GM19099 (cell line): ENCODE measurements around the gene CNRIP1.

ENCODE experiments used
- POLR2A ChIP-seq: IDR thresholded peaks from 3 replicates; pipeline ENCODE4 v1.6.1; 2011; ENCODE audit warnings: low read depth; ENCODE audit not compliant: insufficient read length; ENCODE audit errors: extremely low read depth

Gene CNRIP1

DNA sequence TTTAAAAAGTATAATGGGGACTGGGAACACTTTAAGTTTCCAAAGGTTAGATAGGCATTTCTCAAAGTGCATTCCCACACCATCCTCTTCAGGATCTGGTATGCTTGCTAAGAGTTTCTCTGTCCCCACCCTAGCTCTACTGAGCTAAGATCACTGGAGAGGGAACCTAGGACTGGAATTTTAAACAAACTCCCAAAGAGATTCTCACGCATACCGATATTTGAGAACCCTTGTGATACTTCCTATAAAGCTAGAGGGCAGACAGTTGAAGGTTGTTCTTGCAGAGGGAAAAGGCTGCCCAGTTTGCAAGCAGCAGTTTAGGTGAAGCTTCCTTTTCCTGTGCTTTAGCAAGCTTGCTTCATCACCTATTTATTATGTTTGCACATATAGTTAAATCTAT is 3.6 kb downstream of the CNRIP1 start:
- TF ChIP-seq POLR2A = no peak

DNA sequence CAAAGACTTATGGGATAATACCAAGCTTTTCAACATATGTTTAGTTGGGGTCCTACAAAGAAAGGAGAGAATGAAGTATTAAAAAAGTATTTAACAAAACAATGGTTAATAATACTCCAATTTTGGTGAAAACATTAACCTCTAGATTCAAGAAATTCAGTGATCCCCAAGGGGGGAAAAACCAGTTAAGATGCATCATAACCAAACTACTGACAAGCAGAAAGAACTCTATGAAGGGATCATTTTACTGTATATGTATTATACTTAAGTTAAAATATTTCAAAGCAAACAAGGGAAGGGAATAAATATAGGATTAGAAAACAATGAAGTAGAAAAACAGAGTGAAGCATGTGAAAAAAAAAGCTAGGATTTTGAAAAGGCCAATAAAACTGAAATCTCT is 8.7 kb downstream of the CNRIP1 start:
- no peak for TF ChIP-seq POLR2A

DNA sequence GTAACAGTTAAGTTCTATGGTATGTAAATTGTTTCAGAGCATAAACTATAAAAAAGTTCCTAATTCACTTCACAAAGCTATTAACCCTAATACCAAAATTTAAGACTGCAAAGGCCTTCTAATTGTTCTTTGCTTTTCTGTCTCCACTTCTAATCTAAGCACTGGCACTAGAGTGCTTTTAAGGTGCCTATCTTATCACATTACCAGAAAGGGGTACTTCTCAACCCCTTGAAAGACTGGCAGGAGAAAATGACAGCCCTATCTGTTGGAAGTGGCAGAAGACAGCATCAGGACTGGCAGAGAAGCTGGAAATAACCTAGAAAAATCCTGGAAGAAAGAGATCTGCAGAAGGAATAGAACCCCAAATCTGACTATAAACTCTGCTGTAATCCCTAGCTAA is 10.3 kb downstream of the CNRIP1 start:
- no peak for TF ChIP-seq POLR2A

DNA sequence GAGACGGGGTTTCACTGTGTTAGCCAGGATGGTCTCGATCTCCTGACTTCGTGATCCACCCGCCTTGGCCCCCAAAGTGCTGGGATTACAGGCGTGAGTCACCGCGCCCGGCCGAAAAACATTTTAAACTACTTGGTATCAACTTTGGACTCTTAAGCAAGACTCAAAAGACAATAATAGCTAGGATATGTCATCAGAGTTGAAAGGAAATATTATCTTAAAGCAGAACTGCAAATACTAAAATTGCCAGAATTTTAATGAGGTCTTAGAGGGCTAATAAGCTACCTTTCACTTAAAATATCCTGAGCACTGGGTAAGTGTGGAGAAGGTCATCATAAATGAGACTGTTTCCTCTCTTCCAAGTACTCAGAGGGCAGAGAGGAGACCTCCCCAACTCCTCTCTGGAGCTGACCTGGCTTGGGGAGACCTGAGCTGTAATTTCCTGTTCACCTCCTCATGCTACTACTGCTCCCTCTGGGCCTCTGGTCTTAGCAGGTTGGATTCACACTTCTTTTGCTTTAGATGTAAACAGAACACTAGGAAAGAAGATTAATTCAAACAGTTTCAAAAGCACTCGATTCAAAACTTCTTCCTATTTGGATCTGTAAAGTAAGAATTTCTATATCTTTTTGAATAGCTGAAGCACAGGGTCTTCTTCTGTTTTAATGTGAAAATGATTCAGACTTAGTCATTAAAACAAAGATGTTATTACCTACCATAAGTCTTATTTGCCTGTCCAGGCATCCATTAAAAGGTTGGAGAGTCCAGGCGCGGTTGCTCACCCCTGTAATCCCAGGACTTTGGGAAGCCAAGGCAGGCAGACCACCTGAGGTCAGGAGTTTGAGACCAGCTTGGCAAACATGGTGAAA is 16.5 kb downstream of the CNRIP1 start:
- TF ChIP-seq POLR2A = no peak

DNA sequence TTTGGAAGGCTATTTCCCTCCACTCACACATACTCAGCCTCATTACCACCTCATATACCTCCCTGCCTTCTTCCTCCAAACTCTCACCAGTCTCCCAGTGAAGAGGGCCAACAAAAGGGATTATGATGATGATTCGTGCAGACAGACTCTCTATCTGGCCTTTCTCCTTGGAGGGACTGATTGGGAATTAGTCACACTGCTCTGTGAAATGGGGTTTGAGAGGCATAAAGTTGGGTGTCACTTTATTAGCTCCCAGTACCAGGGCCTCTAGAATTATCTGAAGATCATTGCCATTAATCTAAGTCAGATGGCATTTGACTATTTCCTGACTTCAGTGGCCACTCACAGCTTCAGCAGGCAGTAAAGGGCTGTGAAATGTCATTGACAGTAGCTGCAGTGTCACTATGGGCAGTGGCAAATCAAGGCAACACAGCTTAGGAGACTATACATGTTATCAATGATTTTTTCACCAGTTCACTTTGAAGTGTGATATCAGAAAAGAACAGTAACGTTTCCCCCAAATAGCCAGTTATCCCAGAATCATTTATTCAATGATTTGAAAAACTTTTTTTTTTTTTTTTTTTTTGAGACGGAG is 17.4 kb downstream of the CNRIP1 start:
- no peak for TF ChIP-seq POLR2A

DNA sequence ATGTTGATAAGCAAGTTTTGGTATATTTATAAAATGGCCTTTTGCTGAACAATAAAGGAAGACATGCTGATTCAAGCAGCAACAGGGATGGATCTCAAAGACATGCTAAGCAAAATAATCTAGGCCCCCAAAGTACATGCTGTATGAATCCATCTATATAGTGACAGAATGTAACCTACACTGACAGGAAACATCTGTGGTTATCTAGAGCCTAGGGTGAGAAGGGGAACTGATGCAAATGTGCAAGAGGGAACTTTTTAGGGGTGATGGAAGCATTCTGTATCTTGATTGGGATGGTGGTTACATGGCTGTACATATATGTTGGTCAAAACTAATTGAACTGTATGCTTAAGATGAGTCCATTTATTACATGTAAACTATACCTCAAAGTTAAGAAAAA is 24.2 kb downstream of the CNRIP1 start:
- TF ChIP-seq POLR2A = no peak

DNA sequence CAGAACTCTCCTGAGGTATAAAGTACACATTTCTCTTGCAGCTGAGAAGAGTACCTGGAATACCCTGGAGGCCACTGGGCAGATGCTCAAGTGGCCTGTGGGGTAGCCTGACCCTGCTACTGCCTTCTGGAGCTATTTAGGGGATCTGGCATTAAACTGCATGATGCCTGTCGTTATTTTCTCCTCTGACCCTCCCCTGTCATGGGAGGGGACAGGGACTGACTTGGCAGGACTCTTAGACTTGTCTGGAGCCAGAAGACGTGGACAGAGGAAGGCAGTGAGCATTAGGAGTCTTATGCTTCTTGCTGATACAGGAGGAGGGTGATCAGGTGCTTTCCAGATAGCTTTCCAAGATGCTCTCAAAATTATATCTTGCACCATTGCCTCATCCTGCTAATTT is 24.8 kb downstream of the CNRIP1 start:
- no peak for TF ChIP-seq POLR2A

DNA sequence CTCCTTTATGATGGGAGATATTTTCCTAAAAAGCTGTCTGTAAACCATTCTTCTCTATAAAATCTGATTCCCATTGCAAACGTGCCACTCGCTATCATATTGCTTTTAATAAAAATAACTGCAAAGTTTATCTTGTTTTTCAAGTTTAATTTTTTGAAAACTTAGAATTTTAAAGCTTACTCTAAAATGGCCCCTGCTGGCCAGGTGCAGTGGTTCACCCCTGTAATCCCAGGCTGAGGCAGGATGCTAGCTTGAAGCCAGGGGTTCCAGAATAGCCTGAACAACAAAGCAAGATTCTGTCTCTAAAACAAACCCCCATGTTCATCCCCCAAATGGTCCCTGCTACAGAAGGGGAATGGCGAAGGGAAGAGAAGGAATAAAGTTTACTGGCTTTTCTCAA is 25.6 kb downstream of the CNRIP1 start:
- TF ChIP-seq POLR2A = no peak

DNA sequence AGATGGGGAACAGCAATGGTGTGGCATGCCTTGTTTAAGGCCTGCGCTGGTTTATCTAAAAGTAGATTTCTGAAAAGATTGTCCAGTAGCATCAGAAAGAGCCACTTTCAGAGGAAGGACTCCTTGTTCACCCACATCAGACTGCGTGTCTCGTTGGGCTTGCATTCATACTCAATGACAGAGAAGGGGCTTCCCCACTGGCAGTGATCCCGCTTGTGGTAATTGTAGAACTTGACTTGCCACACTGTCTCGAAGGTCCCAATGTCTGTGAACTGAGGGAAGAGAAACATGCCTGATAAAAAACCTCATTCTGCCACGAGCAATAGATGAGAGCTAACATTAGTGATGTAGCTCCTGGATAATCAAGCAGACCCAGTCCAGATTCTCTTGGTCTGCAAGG is 26.0 kb downstream of the CNRIP1 start:
- no peak for TF ChIP-seq POLR2A

DNA sequence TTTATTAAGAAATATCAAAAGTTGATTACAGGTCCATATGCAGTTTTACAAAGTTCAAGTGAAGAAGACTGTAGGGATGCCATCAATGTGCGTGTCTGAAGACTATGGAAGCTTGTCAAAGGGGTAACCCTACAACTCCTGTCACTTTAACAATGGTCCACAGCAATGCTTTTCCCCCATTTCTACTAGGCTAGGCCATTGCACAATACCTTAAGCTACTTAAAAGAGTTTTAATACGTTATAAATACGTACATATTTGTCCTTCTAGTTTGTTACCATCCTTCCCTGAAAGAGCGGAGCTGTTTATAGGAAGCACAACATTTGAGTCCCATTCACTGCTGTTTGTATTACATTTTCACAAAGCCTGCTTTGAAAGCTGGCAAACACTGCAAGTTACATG is 26.7 kb downstream of the CNRIP1 start:
- no peak for TF ChIP-seq POLR2A

DNA sequence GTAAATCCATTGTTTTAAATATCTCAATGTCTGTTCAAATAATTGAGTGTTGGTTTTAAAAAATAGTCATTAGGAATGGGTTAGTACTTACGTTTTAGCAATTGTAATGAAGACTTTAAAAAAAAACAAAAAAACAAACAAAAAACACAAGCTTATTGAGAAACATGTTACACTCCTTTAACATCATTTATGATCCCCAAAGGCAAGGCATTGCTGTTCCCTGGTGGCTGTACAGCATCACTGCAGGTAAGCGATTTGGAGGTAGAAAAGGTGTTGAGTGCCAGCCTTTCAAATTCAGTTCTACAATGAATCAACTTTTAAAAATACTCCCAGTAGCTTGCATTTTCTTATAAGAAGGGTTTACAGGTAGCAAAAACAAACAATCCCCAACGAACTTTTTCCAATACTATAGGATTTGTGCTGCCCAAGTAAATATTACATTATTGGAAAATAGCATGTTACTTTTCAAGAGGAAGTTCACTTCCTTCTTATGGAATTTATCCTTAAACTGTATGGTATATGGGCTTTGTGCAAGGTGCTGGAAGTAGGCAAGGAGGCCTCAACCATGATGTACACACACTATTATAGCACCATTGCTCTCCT is 27.5 kb downstream of the CNRIP1 start:
- TF ChIP-seq POLR2A = no peak

DNA sequence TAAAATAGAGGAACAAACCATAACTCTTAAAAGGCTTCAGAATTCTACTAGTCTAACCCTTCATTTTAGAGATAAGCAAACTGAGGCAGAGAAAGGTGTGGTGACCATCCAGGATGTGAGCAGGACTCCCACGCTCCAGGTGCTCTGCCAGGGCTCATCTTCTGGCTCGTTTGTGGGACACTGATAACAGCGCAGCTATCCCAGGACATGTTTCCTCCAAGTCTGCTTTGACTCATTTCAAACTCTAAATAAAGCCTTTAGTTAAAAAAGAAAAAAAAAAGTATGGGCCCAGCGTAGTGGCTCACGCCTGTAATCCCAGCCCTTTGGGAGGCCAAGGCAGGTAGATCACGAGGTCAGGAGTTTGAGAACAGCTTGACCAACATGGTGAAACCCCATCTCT is 28.4 kb downstream of the CNRIP1 start:
- TF ChIP-seq POLR2A = no peak

DNA sequence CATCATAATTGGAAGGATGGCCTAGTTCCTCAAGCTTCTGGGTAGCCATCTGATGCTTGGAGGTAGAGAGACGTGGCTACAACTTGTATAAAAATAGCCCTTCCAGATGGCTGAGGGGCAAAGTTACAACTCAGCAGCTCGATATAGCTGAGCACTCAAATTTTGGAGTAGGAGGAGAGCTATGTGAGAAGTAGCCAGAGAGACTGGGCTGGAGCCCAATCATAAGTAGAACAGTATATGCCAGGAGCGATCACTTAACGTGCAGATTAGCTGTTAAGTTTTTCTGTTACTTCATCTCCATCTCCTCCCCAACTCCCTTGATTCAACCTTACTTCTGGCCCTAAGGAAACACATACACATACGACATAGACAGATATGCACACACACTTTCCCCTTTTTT is 28.8 kb downstream of the CNRIP1 start:
- TF ChIP-seq POLR2A = no peak

DNA sequence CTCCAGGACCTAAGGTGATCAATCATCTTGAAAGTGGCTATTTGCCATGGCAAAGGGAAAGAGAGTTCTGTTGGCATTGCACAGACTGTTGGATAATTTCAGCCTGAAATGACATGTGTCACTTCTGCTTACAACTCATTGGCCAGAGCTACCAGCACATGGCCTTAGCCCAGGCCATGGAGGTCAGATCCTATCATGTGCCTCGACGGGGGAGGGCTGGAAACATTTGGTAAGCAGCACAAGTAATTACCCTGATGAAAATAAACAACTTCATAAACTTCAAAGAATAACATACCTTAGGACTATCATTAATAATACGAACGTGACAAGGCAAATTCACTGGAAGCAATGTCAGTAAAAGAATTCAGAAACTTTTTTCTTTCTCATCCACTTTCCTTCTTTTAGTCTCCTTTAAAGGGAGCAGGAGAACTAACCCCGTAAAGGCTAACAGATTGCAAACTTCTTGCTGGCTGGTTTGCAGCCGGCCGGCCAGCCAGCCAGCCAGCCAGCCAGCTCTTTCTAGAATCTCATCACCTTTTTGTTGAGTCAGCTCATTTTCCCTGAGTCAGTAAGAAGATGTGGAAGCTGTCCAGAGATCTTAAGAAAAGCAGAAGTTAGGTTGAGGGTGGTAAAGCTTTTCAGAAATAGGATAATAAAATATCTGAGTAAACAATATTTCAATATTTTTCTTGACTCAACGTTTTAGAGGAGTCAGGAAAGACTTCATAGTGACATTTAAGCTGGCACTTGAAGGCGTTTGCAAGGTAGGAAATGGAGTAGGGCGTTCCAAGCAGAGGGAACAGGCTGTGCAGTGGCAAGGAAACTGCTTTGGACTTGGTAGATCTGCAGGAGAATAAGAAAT is 31.9 kb downstream of the CNRIP1 start:
- no peak for TF ChIP-seq POLR2A

DNA sequence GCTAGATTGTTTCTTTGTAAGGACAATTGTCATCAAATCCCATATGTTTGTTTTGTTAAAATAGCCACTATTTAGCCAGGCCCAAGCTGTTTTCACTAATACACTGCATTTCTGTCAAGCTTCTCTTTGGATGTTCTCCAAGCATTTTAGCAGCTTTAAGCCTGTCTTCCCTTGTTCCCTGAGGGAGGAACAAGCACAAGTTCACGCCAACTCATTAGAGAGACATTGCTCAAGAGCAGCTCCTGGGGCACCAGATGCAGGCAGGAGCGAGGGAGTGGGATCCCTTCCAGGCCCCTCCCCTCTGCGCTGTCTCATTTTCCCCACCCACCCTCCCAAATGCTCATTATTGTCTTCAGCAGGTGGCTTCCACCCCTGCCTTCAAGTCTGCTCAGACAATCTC is 34.9 kb downstream of the CNRIP1 start:
- TF ChIP-seq POLR2A = no peak
